PC-3 (cell line): Measurements from ENCODE around the gene AFMID. TPM values are rescaled to one million over a fixed set of nuclear protein-coding genes. Genes with fewer than 3 reads are reported as not detected.

Experiments
- ATAC-seq: fragments of 200-7000 bp; cut with Tn5 transposase; 2 replicates; pipeline ENCODE4 v1.9.1; 2020; ENCODE audit warnings: mild to moderate bottlenecking, moderate library complexity
- BruUV-seq: library from RNA; stranded (reverse); fragments of 400-500 nt; replicated peaks from 2 replicates; lab custom pipeline; 2021; lab: Mats Ljungman, UMichigan
- CTCF ChIA-PET: fragments of 300-600 bp; sonication (Branson Sonifier 250); formaldehyde crosslinking; loops from one replicate; lab custom pipeline; 2022; ENCODE audit warnings: antibody characterized with exemption; lab: Charles Lee
- POLR2A ChIA-PET: fragments of 300-600 bp; sonication (Branson Sonifier 250); formaldehyde crosslinking; loops from one replicate; lab custom pipeline; 2022; ENCODE audit warnings: antibody characterized with exemption; ENCODE audit not compliant: unreplicated experiment; lab: Charles Lee
- DNase-seq: peaks from one replicate; pipeline ENCODE4 v3.0.0-alpha.2; 2015
- H2AFZ ChIP-seq: fragments of 300-600 bp; sonication (generic); 2 replicates; pipeline ENCODE4 v1.6.0; 2016; ENCODE audit warnings: antibody characterized with exemption, low read length
- H3F3A ChIP-seq: fragments of 300-600 bp; sonication (generic); one replicate; pipeline ENCODE4 v1.6.0; 2017; ENCODE audit warnings: antibody characterized with exemption, low read length, control low read depth, mild to moderate bottlenecking; ENCODE audit not compliant: unreplicated experiment
- H3K27ac ChIP-seq: fragments of 300-600 bp; sonication (generic); 2 replicates; pipeline ENCODE4 v1.5.1; 2016; ENCODE audit warnings: mild to moderate bottlenecking, low read length
- H3K27me3 ChIP-seq: fragments of 300-600 bp; sonication (generic); 2 replicates; pipeline ENCODE4 v1.6.1; 2016; ENCODE audit warnings: low read length, mixed read lengths
- H3K36me3 ChIP-seq: fragments of 300-600 bp; sonication (generic); 2 replicates; pipeline ENCODE4 v1.6.1; 2016; ENCODE audit warnings: low read depth, mixed run types, low read length, mixed read lengths
- H3K4me1 ChIP-seq: fragments of 300-600 bp; sonication (generic); 2 replicates; pipeline ENCODE4 v1.5.1; 2016; ENCODE audit warnings: low read length; ENCODE audit not compliant: insufficient read depth
- H3K4me2 ChIP-seq: fragments of 300-600 bp; sonication (generic); 2 replicates; pipeline ENCODE4 v1.6.0; 2016; ENCODE audit warnings: low read length
- H3K4me3 ChIP-seq: fragments of 300-600 bp; sonication (generic); 2 replicates; pipeline ENCODE4 v1.5.1; 2016; ENCODE audit warnings: mild to moderate bottlenecking, low read length, mixed read lengths
- H3K79me2 ChIP-seq: fragments of 300-600 bp; sonication (generic); 2 replicates; pipeline ENCODE4 v1.6.1; 2017; ENCODE audit warnings: low read length, mixed read lengths
- H3K9ac ChIP-seq: fragments of 300-600 bp; sonication (generic); 2 replicates; pipeline ENCODE4 v1.6.0; 2016; ENCODE audit warnings: mild to moderate bottlenecking, low read length
- H3K9me2 ChIP-seq: fragments of 300-600 bp; sonication (generic); replicated peaks from 2 replicates; pipeline ENCODE4 v1.6.1; 2016; ENCODE audit warnings: mixed run types, low read length, mixed read lengths
- H3K9me3 ChIP-seq: fragments of 300-600 bp; sonication (generic); 2 replicates; pipeline ENCODE4 v1.6.1; 2016; ENCODE audit warnings: low read length, mixed read lengths
- H4K20me1 ChIP-seq: fragments of 300-600 bp; sonication (generic); 2 replicates; pipeline ENCODE4 v1.6.1; 2016; ENCODE audit warnings: low read length, mixed read lengths
- EZH2 ChIP-seq: fragments of 300-600 bp; sonication (generic); IDR thresholded peaks from one replicate; pipeline ENCODE4 v1.6.1; 2017; ENCODE audit warnings: antibody characterized with exemption, mild to moderate bottlenecking, low read length; ENCODE audit not compliant: unreplicated experiment
- EZH2phosphoT487 ChIP-seq: fragments of 300-600 bp; sonication (generic); IDR thresholded peaks from 2 replicates; pipeline ENCODE4 v1.6.1; 2018; ENCODE audit warnings: mild to moderate bottlenecking, antibody characterized with exemption, low read length, borderline replicate concordance
- intact Hi-C: fragments of 100-400 bp; cut with micrococcal nuclease; formaldehyde crosslinking; loops from 2 replicates; pipeline ENCODE4 v1.9.0; 2023
- total RNA-seq: library from RNA; depleted of rRNA; stranded (reverse); fragments of >200 nt; gene quantifications from 2 replicates; pipeline ENCODE4 v1.2.3, GENCODE V29; 2014
- TF ChIP-seq, protein P1 (sequence below): fragments of 300-600 bp; sonication (generic); conservative IDR thresholded peaks from 2 replicates; pipeline ENCODE4 v1.5.1; 2017; ENCODE audit warnings: antibody characterized with exemption, low read depth, mild to moderate bottlenecking, low read length

AFMID gene
- total RNA-seq, 1 experiment from 2014 or later, result 58.9 TPM

DNA sequence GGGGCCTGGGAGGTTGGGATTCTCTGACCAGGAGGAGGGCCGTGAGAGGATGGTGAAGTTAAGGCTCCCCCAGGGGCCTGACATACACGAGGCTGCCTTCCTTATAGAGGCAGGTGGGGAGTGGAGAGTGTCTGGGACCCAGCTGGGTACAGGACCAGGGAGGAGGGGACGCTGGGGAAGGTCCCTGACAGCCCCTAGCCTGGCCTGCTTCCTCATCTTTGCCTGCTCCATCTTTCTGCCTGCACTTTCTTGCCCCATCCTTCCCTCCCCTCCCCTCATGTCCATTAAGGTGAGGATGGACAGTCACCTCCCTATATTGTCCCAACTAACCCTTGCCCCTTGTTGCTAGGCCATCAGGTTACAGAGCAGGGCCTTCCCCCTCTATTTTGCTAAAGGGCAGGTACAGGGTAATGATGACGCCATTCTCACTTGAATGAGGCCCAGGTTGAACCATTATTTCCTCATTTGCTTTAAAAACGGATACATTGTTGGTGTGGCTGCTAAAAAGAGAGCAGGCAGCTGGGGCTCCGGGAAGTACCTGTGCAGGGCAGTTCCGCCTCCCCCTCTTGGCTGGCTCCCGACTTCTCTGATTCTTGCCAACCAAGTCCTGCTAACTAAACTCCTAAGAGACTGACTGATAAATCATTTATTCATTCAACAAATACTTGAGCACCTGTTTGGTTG, 39.7 kb upstream of the AFMID start:
- no peaks in the 10 kb centered on the region for H3F3A ChIP-seq
- H2AFZ ChIP-seq, result no peak overlapping the region
- no peak overlapping the region for H3K4me2 ChIP-seq
- BruUV-seq, result no TSS peak
- H3K79me2 ChIP-seq, result no peaks in the 10 kb centered on the region
- ATAC-seq (no peak), DNase-seq (no peak)
- H4K20me1 ChIP-seq, result no peaks in the 10 kb centered on the region
- no peaks in the 10 kb centered on the region for H3K27me3 ChIP-seq
- no peak for TF ChIP-seq EZH2phosphoT487
- TF ChIP-seq, protein P1, sequence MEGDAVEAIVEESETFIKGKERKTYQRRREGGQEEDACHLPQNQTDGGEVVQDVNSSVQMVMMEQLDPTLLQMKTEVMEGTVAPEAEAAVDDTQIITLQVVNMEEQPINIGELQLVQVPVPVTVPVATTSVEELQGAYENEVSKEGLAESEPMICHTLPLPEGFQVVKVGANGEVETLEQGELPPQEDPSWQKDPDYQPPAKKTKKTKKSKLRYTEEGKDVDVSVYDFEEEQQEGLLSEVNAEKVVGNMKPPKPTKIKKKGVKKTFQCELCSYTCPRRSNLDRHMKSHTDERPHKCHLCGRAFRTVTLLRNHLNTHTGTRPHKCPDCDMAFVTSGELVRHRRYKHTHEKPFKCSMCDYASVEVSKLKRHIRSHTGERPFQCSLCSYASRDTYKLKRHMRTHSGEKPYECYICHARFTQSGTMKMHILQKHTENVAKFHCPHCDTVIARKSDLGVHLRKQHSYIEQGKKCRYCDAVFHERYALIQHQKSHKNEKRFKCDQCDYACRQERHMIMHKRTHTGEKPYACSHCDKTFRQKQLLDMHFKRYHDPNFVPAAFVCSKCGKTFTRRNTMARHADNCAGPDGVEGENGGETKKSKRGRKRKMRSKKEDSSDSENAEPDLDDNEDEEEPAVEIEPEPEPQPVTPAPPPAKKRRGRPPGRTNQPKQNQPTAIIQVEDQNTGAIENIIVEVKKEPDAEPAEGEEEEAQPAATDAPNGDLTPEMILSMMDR, result no peak
- no peak for TF ChIP-seq EZH2
- no peaks in the 10 kb centered on the region for H3K9me2 ChIP-seq
- no peak overlapping the region for H3K4me3 ChIP-seq
- intact Hi-C loops, result no loop called here
- CTCF ChIA-PET, result no interaction called here
- H3K9me3 ChIP-seq, result no peaks in the 10 kb centered on the region
- peaks cover 38% of the 10 kb centered on the region for H3K4me1 ChIP-seq
- POLR2A ChIA-PET, result interaction anchor here (0.6 kb wide), 1 partner anchor 681 kb away, joined by 3 read pairs; no protein-coding TSS in a partner anchor
- H3K9ac ChIP-seq, result no peak overlapping the region
- H3K27ac ChIP-seq, result no peak overlapping the region
- no peaks in the 10 kb centered on the region for H3K36me3 ChIP-seq

DNA sequence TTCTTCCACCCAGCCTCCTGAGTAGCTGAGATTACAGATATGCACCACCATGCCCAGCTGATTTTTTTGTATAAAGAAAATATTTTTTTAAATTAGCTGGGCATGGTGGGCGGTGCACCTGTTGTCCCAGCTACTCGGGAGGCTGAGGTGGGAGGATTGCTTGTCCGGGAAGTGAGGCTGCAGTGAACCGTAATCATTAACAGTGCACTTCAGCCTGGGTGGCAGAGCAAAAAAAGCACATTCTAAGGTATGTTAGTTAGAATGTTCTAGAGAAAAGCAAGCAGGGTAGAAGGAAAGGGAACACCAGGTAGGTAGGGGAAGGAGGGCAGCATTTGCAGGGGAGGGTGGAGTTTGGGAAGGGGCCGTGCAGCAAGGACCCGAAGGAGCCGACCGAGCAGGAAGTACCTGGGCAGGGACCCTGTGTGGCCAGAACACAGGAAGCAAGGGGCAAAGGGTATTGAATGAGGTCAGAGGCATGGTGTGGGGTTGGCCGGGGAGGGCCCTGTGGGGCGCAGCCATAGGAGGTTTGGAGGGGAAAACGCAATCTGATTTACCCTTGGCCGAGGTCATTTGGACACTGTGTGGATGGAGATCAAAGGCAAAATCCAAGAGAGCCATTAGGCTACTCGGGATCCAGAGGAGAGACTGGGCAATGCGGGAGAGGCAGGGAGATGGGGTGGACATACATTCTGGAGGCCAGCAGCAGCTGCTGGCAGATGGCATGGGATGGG, 38.7 kb upstream of the AFMID start:
- ATAC-seq (no peak), DNase-seq (no peak)
- H3K4me3 ChIP-seq, result no peak overlapping the region
- intact Hi-C loops, result no loop called here
- no peaks in the 10 kb centered on the region for H3K9me2 ChIP-seq
- H3K4me1 ChIP-seq, result peaks cover 32% of the 10 kb centered on the region
- H2AFZ ChIP-seq, result no peak overlapping the region
- BruUV-seq, result no TSS peak
- CTCF ChIA-PET, result interaction anchor here (0.6 kb wide), 1 partner anchor 38 kb away, joined by 3 read pairs; no protein-coding TSS in a partner anchor
- POLR2A ChIA-PET, result interaction anchor here (0.6 kb wide), 1 partner anchor 682 kb away, joined by 3 read pairs; no protein-coding TSS in a partner anchor
- no peak overlapping the region for H3K27ac ChIP-seq
- H3K36me3 ChIP-seq, result no peaks in the 10 kb centered on the region
- no peak for TF ChIP-seq EZH2phosphoT487
- no peak for TF ChIP-seq EZH2
- TF ChIP-seq, protein P1, result no peak
- no peak overlapping the region for H3K9ac ChIP-seq
- no peaks in the 10 kb centered on the region for H3K27me3 ChIP-seq
- H4K20me1 ChIP-seq, result no peaks in the 10 kb centered on the region
- no peaks in the 10 kb centered on the region for H3K79me2 ChIP-seq
- no peaks in the 10 kb centered on the region for H3K9me3 ChIP-seq
- no peaks in the 10 kb centered on the region for H3F3A ChIP-seq
- H3K4me2 ChIP-seq, result no peak overlapping the region
